Inflammatory macrophage treated with lipopolysaccharide for 1 hour (primary cell): ENCODE results near the gene DAP3.
"Not testable (repeated sequence)": the region's sequence is repeated elsewhere in the genome, so short reads cannot be mapped to it uniquely, and the experiment has no call there.

Experiments used
- DNase-seq, 2 donors: peaks; one replicate each; pipeline ENCODE4 v3.0.0-alpha.2; 2020 to 2022

Gene DAP3

GRCh38 chr1:155719703-155720102 lies 30.8 kb downstream of the DAP3 start:
- DNase-seq = no peak

GRCh38 chr1:155725142-155725541 lies 36.3 kb downstream of the DAP3 start:
- no peak for DNase-seq

- peak; percentile 20 to 71 for DNase-seq
These were observed 40.4 kb downstream of the DAP3 start for GRCh38 chr1:155729031-155729898.

GRCh38 chr1:155740995-155741394 lies 52.1 kb downstream of the DAP3 start:
- no peak for DNase-seq

- no peak for DNase-seq
These were observed 53.0 kb downstream of the DAP3 start for GRCh38 chr1:155741908-155742307.

- DNase-seq = no peak
These were observed 55.9 kb downstream of the DAP3 start for GRCh38 chr1:155744711-155745283.

- peak; percentile 98 to 99 for DNase-seq
These were observed 56.7 kb downstream of the DAP3 start for GRCh38 chr1:155745284-155746228.

- not testable (repeated sequence) for DNase-seq
These were observed 58.7 kb downstream of the DAP3 start for GRCh38 chr1:155747586-155747985.

GRCh38 chr1:155748141-155748540 lies 59.2 kb downstream of the DAP3 start:
- not testable (repeated sequence) for DNase-seq

GRCh38 chr1:155759017-155759416 lies 70.1 kb downstream of the DAP3 start:
- DNase-seq = not testable (repeated sequence)

- no peak for DNase-seq
These were observed 71.2 kb downstream of the DAP3 start for GRCh38 chr1:155759966-155760630.

- DNase-seq = no peak
These were observed 72.0 kb downstream of the DAP3 start for GRCh38 chr1:155760751-155761475.

GRCh38 chr1:155761736-155762405 lies 73.0 kb downstream of the DAP3 start:
- DNase-seq = no peak

GRCh38 chr1:155763090-155763815 lies 74.4 kb downstream of the DAP3 start:
- DNase-seq = peak; percentile 56 to 73

- peak in 1 of 2 donors; percentile 7 for DNase-seq
These were observed 75.1 kb downstream of the DAP3 start for GRCh38 chr1:155763989-155764388.

- not testable (repeated sequence) for DNase-seq
These were observed 78.6 kb downstream of the DAP3 start for GRCh38 chr1:155767399-155767989.

GRCh38 chr1:155769257-155769656 lies 80.4 kb downstream of the DAP3 start:
- DNase-seq = no peak

- DNase-seq = no peak
These were observed 84.3 kb downstream of the DAP3 start for GRCh38 chr1:155773221-155773620.

- DNase-seq = peak; percentile 35 to 42
These were observed 87.5 kb downstream of the DAP3 start for GRCh38 chr1:155776414-155776813.

- no peak for DNase-seq
These were observed 88.7 kb downstream of the DAP3 start for GRCh38 chr1:155777582-155777981.
